HS-27A (cell line): ENCODE results near the gene FURIN.
"Not testable (repeated sequence)": the region's sequence is repeated elsewhere in the genome, so short reads cannot be mapped to it uniquely, and the experiment has no call there.

Experiments
- DNase-seq: peaks from one replicate; pipeline ENCODE4 v3.0.0-alpha.2; 2012; ENCODE audit warnings: low read depth, missing footprints

The FURIN gene

DNA sequence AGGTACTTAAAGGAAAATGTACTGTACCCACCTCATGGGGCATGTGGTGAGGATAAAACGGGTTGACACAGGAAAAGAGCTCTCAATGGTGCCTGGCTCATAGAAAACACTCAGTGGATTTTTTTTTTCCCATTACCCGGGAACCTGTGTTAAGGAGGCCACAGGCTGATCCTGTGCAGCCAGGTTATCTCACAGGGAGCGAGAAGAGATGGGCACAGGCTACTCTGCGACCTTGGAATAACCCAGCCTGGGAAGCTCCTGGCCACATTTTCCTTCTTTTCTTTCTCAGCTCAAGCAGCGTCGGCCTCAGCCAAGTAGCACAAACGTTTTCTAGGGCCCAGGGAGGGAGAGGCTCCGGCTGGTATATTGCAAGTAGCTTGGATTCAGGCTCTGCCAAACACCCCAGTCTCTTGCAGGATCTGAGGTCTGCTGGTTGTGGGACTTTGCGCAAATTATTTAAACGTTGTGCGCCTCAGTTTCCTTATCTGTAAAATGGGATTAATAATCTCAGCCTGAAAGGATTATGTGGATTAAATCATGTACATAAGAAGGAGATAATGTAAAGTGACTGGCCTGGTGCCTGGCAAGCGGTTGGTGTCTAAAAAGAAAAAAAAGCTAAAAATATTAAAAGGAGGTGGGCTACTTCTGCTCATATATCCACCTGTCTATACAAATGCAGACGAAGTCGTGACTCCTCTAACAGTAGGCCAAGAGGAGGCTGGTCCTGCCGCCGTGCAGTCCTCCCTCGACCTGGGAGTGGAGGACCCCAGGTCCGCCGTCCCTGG, 2.2 kb downstream of the FURIN start:
- no peak for DNase-seq

DNA sequence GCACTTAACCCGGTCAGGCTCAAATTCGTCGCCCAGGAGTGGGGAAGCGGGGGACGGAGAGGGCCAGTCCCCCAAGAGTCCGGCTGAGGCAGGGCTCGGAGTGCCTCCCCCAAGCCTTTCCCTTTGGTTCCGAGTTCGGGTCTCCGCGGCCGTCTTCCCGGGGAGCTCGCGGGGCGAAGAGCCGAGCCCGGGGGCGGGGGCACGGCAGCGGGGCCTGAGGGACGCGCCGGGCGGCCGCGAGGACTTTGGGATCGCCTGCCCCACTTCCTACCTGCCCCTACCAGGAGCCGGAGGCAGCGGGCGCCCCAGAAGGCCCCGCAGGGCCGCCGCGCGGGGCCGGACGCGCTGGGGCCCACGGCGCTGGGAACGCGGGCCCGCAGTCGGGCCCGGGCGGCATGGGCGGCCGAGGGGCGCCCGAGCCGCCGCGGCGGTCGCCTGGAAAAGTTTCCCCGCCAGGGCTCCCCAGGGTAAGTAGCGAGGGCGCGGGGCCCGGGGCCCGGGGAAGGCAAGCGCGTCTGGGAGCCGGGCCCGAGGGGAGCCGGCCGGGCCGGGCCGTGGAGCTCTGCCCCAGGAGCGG, 2.8 kb downstream of the FURIN start:
- DNase-seq = no peak

DNA sequence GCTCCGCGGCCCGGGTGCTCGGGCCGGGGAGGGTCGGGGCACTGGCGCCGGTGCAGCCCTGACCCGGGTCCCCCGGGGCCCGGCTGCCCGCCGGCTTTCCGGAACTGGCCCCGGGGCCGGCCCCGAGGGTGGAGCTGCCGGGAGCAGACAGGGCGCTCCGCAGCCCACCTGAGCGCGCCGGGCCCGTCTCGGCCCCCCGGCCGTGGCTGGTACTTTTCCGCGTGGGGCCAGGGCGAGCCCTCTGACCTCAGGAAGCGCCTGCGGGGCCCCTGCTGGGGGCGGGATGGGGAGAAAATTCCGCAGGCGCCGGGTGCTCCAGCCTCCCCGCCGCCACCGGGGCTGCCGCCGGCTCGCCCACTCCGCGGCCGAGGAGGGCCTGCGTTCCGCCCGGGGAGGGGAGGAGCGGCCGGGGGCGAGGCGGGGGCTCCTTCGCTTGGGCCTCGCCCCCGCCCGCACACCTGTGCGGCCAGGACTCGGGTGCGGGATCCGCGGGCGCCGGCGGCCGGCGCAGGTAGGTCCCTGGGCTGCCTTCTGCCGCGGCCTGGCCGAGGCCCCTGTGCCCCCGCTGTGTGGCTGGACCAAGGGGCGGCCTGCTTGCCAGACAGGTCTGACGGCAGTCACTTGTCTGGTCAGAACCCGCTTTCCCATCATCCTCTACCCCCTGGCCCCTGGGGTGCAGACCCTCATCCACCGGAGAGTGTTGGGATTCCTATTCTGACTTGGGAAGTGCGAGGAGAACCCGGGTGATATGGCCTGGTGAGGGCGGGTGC, 3.5 kb downstream of the FURIN start:
- no peak for DNase-seq

DNA sequence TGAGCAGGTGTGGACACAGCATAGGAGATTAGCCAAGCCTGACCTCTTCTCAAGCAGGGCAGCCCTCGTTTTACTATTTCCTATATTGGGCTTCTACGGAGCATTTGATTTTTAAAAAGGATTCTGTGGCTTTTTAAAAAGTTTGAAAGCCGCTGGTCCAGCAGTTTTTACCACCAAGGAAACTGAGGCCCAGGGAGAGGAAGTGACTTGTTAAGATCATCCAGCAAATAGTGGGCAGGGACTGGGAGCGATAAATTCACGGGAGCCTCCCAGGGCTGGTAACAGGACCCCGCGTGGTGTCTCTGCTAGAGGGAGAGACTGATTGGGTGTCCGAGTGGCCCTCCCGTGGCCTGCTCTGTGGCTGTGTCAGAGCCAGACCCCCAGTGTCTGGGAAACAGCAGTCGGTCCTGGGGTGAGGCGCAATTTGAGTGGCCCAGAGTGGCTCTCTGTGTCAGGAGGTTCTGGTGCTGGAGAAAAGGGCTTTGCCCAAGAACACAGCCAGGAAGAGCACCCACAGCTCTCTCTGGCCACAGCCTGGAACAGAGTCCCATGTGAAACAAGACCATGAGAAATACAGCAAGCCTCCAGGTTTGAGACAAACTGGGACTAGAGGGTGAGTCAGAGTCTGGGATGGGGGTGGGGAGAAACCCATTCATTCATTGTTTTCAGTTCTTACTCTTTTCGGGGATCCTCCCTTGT, 4.2 kb downstream of the FURIN start:
- DNase-seq = no peak

DNA sequence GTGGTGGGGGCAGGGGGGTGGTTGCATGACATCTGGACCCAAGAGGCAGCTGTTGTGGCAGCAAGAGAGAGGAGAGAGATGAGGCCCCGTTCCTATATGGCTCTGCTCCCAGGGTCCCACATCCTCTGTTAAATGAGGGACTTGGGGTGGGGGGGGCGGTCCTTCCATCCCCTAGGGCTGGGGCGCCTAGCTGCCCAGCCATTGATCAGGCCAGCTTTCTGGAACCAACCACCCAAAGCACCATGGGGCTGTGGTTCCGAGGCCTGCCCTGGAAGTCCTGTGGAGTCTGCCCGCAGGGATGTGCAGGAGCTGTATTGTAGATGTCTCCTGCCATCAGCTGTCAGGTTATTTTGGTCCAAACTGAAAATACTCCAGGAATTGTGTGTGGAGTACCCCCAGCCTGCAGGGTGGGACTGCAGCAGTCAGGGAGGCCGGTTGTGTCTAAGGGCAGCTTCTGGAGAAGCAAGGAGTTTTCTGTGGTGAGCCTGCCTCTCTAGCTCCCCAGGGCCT, 5.2 kb downstream of the FURIN start:
- no peak for DNase-seq

DNA sequence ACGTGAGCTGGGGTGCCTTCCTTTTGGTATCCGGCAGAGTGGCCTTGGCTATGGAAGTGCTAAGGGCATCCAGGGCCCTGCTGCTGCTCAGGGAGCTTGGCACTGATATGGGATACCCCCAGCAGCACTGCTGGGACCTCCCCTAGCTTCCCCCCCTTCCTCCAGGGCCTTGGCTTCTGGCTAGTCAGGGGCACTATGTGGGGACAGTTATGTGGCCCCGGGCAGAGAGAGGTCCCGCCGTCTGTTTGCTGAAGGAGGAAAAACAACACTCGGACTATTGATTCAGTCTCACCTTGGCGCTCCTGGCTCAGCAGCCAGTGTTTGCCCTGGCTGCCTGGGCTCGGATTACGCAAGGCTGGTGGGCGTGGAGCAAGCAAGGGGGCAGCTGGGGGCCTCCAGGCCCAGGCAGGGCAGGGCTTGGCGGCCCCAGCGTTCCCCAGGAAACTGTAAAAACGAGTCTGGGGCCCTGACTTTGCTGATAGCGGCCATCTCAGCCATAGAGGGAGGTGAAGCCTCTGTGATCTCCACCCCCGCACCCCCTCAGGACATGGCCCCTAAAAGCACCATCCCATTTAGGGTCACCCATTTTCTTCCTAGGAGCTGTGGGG, 5.7 kb downstream of the FURIN start:
- no peak for DNase-seq

DNA sequence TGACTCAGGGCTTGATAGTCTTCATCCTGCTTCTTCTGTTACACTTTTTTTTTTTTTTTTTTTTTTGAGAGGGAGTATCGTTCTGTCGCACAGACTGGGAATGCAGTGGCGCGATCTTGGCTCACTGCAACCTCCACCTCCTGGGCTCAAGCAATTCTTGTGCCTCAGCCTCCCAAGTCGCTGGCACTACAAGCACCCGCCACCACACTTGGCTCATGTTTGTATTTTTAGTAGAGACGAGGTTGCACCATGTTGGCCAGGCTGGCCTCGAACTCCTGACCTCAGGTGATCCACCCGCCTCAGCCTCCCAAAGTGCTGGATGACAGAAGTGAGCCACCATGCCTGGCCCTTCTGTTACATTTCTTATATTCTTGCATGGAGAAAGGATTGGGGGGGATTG, 6.6 kb downstream of the FURIN start:
- not testable (repeated sequence) for DNase-seq

DNA sequence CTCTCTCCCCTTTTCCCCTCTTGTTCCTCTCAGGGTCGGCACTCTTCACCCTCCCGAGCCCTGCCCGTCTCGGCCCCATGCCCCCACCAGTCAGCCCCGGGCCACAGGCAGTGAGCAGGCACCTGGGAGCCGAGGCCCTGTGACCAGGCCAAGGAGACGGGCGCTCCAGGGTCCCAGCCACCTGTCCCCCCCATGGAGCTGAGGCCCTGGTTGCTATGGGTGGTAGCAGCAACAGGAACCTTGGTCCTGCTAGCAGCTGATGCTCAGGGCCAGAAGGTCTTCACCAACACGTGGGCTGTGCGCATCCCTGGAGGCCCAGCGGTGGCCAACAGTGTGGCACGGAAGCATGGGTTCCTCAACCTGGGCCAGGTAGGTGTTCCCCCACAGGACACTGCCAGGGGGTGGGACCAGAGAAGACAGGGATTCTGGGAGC, 7.2 kb downstream of the FURIN start:
- no peak for DNase-seq

DNA sequence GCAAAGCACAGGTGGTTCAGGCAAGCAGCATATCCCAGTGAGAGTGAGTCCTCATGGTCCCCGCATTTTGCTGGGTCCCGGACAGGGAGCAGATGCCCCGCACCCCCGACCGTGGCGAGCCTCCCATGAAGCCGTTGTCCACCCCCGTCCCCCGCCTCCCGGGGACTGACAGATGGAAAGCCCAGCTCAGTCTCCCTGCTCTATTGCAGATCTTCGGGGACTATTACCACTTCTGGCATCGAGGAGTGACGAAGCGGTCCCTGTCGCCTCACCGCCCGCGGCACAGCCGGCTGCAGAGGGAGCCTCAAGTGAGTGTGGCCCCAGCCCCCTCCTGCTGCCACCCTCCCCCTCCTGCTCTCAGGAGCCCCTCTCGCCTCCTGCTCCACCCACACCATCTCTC, 7.7 kb downstream of the FURIN start:
- no peak for DNase-seq

DNA sequence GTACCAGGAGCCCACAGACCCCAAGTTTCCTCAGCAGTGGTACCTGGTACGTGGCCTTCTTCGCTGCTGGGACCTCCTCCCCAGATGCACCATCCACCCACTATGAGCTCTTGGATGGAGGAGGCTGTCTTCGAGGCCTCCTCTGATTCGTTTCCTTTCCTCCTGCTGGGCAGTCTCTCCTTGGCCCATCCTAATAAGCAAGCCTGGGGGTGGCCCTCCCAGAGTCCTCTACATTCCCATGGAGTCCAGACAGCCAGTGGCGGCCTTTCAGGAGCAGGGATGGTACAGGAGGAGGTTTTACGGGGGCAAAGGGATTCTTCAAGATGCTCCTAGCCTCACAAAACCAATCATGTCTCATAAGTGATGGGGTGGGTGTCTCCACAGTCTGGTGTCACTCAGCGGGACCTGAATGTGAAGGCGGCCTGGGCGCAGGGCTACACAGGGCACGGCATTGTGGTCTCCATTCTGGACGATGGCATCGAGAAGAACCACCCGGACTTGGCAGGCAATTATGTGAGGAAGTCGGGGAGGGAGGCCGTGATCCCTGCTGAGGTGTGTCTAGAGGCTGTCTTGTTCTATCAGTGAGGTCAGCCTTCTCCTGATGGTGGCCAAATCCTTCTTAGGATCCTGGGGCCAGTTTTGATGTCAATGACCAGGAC, 8.3 kb downstream of the FURIN start:
- DNase-seq = no peak

DNA sequence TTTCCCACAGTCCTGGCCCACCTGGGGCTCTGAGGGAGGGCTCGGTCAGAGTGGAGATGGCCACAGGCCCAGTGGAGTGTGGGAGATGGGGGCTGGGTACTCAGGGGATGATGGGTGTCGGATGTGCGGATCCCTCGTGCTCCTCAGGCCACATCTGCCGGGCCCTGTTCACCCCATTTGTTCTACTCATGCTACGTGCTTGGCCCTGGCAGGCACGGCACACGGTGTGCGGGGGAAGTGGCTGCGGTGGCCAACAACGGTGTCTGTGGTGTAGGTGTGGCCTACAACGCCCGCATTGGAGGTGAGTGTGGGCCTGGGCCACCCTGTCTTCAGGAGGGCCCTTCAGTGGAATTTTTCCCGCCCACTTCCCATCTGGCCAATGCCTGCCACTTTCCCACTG, 8.9 kb downstream of the FURIN start:
- DNase-seq = no peak

DNA sequence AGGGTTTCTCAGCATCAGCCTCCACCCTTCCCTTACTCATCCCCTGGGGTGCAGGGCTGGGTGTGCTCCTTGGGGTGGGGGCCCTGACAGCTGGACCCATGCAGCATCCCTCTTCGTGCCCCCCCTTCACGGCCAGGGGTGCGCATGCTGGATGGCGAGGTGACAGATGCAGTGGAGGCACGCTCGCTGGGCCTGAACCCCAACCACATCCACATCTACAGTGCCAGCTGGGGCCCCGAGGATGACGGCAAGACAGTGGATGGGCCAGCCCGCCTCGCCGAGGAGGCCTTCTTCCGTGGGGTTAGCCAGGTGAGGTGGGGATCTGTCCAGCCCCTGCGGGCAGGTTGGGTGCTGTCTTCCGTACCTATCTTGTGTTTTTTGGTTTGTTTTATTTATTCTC, 9.6 kb downstream of the FURIN start:
- DNase-seq = no peak

DNA sequence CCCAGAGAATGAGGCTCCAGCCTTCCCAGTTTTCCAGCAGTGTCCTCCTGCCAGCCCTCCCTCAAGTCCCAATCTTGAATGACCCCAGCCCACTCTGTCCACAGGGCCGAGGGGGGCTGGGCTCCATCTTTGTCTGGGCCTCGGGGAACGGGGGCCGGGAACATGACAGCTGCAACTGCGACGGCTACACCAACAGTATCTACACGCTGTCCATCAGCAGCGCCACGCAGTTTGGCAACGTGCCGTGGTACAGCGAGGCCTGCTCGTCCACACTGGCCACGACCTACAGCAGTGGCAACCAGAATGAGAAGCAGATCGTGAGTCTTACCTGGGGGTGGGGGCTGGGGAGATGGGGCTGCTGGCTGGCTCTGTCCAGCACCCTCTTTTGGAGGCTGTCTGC, 10.3 kb downstream of the FURIN start:
- no peak for DNase-seq

DNA sequence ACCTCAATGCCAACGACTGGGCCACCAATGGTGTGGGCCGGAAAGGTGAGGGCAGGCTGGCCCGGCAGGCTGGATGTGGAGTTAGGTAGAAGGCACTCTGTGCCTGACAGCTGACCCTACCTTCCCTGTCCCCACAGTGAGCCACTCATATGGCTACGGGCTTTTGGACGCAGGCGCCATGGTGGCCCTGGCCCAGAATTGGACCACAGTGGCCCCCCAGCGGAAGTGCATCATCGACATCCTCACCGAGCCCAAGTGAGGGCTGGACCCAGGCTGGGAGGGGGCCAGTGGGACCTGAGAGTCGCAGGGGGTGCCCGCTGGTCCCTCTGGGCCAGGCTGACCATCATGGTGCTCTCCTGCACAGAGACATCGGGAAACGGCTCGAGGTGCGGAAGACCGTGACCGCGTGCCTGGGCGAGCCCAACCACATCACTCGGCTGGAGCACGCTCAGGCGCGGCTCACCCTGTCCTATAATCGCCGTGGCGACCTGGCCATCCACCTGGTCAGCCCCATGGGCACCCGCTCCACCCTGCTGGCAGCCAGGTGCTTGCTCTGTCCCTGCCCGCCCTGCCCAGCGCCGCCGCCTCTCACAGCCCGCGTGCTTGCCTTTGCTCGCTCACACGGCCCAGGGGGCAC, 11.5 kb downstream of the FURIN start:
- DNase-seq = no peak

DNA sequence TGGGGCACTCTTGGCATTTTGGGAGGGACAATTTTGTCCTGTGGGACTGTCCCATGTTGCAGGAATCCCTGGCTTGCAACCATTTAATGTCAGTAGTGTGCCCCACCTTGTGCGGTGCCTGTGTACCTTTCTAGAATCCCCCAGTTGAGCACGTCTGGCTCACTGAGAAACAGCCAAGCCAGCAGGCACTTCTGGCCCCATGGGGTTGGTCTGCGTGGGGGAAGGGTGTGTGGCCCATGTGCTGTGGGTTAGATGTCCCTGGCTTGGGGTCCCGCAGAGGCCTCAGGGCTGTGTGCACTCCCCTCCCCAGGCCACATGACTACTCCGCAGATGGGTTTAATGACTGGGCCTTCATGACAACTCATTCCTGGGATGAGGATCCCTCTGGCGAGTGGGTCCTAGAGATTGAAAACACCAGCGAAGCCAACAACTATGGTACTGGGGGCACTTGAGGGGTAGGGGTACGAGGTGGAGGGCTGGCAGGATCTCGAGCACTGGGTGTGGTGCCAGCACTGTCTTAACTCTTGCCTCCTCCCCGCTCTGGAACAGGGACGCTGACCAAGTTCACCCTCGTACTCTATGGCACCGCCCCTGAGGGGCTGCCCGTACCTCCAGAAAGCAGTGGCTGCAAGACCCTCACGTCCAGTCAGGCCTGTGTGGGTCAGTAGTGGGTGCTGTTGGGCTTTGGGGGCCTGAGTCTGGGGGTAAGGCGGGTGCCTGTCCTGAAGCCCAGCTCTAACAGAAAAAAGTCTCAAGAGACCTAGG, 12.2 kb downstream of the FURIN start:
- no peak for DNase-seq

DNA sequence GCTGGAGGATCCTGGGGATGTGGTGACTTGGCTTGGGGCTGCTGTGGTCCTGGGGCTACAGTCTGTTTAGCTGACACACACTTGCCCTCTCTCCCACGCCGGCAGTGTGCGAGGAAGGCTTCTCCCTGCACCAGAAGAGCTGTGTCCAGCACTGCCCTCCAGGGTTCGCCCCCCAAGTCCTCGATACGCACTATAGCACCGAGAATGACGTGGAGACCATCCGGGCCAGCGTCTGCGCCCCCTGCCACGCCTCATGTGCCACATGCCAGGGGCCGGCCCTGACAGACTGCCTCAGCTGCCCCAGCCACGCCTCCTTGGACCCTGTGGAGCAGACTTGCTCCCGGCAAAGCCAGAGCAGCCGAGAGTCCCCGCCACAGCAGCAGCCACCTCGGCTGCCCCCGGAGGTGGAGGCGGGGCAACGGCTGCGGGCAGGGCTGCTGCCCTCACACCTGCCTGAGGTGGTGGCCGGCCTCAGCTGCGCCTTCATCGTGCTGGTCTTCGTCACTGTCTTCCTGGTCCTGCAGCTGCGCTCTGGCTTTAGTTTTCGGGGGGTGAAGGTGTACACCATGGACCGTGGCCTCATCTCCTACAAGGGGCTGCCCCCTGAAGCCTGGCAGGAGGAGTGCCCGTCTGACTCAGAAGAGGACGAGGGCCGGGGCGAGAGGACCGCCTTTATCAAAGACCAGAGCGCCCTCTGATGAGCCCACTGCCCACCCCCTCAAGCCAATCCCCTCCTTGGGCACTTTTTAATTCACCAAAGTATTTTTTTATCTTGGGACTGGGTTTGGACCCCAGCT, 13.0 kb downstream of the FURIN start:
- no peak for DNase-seq

DNA sequence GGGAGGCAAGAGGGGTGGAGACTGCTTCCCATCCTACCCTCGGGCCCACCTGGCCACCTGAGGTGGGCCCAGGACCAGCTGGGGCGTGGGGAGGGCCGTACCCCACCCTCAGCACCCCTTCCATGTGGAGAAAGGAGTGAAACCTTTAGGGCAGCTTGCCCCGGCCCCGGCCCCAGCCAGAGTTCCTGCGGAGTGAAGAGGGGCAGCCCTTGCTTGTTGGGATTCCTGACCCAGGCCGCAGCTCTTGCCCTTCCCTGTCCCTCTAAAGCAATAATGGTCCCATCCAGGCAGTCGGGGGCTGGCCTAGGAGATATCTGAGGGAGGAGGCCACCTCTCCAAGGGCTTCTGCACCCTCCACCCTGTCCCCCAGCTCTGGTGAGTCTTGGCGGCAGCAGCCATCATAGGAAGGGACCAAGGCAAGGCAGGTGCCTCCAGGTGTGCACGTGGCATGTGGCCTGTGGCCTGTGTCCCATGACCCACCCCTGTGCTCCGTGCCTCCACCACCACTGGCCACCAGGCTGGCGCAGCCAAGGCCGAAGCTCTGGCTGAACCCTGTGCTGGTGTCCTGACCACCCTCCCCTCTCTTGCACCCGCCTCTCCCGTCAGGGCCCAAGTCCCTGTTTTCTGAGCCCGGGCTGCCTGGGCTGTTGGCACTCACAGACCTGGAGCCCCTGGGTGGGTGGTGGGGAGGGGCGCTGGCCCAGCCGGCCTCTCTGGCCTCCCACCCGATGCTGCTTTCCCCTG, 13.8 kb downstream of the FURIN start:
- DNase-seq = no peak

DNA sequence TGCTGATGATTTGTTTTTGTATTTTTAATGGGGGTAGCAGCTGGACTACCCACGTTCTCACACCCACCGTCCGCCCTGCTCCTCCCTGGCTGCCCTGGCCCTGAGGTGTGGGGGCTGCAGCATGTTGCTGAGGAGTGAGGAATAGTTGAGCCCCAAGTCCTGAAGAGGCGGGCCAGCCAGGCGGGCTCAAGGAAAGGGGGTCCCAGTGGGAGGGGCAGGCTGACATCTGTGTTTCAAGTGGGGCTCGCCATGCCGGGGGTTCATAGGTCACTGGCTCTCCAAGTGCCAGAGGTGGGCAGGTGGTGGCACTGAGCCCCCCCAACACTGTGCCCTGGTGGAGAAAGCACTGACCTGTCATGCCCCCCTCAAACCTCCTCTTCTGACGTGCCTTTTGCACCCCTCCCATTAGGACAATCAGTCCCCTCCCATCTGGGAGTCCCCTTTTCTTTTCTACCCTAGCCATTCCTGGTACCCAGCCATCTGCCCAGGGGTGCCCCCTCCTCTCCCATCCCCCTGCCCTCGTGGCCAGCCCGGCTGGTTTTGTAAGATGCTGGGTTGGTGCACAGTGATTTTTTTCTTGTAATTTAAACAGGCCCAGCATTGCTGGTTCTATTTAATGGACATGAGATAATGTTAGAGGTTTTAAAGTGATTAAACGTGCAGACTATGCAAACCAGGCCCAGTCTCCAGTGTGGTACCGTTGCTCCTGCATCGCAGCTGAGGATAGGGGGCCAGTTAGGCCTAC, 14.6 kb downstream of the FURIN start:
- DNase-seq = no peak
